Tibial nerve (tissue), 4 donors: ENCODE results near the gene TMEM185B.

ENCODE experiments used
- EP300 ChIP-seq, 2 donors: sonication (generic); formaldehyde crosslinking; IDR thresholded peaks; one replicate each; pipeline ENCODE4 v1.6.1; 2017; ENCODE audit warnings: antibody characterized with exemption in 2 of 2, mild to moderate bottlenecking in 1 of 2
- POLR2A ChIP-seq, 2 donors: fragments of 450-650 bp; IDR thresholded peaks; one replicate each; pipeline ENCODE4 v1.6.1; 2017; ENCODE audit warnings: antibody characterized with exemption in 2 of 2, mild to moderate bottlenecking in 2 of 2, moderate library complexity in 2 of 2
- TF ChIP-seq, protein P1 (sequence below), 5 experiments: fragments of 200-600 bp in 3 of 5; fragments of 450-650 bp in 2 of 5; sonication (generic) in 3 of 5; IDR thresholded peaks; one replicate each; pipeline ENCODE4 v1.5.1; 2016 to 2019; ENCODE audit warnings: antibody characterized with exemption in 5 of 5, mild to moderate bottlenecking in 3 of 5, moderate library complexity in 2 of 5

DNA sequence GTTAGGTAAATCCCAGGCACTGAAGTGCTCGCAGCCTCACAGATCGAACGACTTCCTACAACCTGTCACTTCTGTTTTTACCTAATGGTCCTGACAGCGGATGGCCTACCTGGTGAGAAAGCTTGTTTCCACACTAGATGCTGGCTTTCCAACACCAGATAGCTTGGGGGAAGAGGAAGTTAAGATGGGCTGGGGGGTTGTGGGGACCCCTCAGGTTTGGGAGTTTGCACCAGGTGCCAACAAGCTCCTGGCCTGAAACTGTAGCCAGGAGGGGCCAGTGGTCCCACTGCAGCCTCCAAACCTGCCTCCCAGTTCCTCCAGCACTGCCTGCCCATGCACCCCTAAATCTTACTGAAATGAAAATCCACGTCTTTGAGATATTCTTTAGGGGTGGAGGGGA, 3.9 kb downstream of the TMEM185B start:
- TF ChIP-seq EP300 (IDR thresholded peaks at IDR 0.05) (no peak), POLR2A (IDR thresholded peaks at IDR 0.05) (no peak)
- TF ChIP-seq, protein P1, sequence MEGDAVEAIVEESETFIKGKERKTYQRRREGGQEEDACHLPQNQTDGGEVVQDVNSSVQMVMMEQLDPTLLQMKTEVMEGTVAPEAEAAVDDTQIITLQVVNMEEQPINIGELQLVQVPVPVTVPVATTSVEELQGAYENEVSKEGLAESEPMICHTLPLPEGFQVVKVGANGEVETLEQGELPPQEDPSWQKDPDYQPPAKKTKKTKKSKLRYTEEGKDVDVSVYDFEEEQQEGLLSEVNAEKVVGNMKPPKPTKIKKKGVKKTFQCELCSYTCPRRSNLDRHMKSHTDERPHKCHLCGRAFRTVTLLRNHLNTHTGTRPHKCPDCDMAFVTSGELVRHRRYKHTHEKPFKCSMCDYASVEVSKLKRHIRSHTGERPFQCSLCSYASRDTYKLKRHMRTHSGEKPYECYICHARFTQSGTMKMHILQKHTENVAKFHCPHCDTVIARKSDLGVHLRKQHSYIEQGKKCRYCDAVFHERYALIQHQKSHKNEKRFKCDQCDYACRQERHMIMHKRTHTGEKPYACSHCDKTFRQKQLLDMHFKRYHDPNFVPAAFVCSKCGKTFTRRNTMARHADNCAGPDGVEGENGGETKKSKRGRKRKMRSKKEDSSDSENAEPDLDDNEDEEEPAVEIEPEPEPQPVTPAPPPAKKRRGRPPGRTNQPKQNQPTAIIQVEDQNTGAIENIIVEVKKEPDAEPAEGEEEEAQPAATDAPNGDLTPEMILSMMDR (IDR thresholded peaks at IDR 0.05) = no peak
